Activated CD8-positive, alpha-beta memory T cell treated with anti-CD3 and anti-CD28 coated beads, Interleukin-2, amount 50 U/mL, for 1 hour (primary cell): Measurements from ENCODE around the gene SERPINA4.

ENCODE experiments used
- DNase-seq: peaks from one replicate; pipeline ENCODE4 v3.0.0-alpha.2; 2020; ENCODE audit errors: extremely low read depth

SERPINA4 gene, protein sequence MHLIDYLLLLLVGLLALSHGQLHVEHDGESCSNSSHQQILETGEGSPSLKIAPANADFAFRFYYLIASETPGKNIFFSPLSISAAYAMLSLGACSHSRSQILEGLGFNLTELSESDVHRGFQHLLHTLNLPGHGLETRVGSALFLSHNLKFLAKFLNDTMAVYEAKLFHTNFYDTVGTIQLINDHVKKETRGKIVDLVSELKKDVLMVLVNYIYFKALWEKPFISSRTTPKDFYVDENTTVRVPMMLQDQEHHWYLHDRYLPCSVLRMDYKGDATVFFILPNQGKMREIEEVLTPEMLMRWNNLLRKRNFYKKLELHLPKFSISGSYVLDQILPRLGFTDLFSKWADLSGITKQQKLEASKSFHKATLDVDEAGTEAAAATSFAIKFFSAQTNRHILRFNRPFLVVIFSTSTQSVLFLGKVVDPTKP

DNA sequence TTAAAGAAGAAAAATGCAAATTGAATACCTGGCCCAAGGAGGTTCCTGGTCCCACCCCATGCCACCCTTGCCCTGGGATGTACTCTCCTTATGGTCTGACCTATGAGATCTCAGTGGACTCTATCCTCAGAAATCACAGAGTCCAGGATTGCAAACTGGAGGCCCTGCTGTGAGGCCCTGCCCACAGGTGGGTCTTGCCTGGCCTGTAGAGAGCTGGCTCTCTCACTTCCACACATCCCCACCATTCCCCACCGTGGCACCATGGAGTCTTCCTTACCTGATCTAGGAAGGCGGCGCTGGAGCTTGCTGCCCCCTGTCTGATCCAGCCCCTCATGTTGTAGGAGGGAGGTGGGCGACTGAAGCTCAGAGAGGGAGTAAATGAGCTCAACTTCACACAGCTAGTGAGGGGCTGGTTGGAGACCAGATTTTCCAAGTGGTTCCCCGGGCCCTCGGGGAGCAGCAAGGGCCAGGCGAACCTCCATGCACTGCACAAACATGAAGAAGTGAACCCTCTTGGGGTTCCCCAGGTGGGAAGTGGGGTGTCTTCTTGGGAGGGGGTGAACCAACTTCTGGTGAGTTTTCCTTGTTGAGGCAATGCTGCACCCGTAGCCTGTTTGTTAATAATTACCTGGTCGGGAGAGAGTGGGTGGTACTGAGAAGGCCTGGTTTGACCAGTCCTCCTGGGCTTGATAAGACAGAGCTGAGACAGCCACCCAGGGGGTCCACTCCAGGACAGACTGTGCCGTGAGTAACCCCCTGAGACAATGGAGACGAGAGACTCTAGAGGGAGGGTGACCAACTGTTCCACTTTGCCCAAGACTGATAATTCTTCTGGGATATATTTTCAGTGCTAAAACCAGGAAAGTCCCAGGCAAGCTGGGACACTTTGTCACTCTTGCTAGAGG, at the start of gene SERPINA4:
SERPINA4 (plus strand) TSS at position 692 of the 905 bp plus-strand sequence. CDS start 2,041 bp downstream, outside the sequence.
- no peak for DNase-seq

DNA sequence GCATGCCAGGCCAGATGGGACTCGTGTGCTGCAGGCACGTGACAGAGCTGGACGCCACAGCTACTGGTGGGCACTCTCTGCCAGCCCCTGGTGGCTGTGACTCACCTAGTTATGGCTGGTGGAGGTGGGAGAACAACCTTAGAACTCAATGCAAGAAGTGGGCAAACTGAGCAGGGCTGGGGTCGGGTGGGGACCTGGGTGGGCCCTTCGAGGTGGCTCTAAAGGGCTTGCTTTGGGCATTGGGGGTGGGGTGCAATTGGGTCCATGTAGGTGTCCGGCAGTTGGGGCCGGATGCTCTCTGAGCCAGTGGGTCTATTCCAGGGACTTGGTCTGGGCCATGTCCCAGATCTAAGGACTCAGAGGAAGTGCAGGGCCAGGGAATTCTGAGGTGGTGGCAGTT, 46.9 kb upstream of the SERPINA4 start:
- DNase-seq: no peak

DNA sequence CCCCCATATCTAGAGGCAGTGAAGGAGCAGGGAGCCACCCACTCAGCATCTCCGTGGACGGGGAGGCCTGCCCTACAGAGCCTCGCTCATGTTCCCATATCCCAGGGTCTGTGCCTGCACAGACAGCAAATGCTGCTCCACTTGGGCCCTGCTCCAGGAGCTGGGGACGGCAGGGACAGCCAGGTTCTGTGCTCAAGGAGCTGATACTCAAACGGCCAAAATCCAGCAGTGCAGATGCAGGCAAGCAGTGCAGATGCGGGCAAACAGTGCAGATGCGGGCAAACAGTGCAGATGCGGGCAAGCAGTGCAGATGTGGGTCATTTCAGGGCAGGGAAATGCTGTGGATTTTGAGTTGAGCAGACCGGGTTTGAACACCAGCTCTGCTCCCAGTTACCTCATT, 45.8 kb upstream of the SERPINA4 start:
- DNase-seq: no peak

GRCh38 chr14:94515856-94516255, 45.4 kb upstream of the SERPINA4 start:
- DNase-seq: no peak

GRCh38 chr14:94517248-94517640, 44.0 kb upstream of the SERPINA4 start:
- DNase-seq: no peak

GRCh38 chr14:94517641-94518257, 43.5 kb upstream of the SERPINA4 start:
- DNase-seq: no peak

DNA sequence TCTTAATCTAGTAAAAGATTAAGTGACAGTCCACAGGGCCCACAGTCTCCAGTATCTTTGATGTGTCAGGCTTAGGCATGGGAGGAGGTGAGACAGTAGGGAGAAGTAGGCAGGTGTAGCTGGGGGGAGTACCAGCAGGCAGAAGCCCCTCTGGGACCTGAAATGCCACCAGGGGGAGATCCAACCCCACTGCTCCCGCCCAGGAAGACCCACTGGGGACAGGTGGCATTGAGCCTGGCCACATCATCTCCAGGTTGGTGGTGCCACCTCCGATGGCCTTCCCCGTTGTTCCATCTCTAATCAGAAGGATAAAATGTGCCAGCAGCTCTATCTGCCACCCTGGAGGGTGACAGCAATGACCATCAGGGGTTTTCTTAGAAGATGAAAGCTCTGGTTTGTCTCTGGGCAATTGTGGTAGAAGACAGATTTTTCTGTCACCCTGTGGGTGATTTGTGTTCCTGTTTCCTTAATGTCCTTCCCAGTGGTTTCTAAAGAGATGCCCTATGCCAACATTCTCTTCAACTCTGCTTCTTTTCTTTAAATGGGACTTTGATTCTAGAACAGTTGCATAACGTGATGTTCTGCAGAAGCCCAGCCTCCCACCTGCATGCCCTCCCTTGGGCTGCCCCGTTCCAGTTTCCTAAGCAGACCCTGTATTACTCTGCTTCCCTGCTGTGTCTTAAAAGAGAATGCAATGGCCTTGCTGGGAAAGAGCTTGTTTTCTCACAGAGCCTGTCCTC, 39.7 kb upstream of the SERPINA4 start:
- no peak for DNase-seq

DNA sequence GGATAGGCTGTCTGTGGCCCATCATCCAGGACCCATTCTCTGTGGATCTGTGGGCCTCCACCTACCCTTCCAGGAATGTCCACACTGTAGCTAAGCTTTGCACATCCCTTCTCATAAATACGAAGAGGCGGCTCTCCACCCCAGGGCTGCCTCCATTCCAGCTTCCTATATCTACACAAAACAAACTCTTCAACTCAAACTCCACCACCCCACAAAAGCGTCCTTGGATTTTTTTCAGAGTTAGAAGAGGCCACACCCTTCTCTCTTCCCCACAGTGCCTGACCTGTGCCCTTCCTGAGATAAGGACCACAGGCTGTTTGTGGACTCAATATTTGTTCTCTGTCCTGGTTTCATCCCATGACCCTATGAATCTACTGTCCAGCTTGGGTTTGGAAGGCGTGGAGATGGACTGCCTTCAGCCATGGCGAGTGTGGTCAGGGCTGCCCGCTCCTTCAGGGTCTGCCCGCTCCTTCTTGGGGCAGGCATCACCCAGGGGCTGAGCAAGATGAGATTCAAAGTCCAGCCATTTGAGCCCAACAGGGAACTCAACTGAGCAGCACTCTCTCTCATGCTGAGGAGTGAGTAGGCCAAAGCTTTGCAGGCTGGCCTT, 39.0 kb upstream of the SERPINA4 start:
- DNase-seq: no peak

GRCh38 chr14:94523265-94523664, 38.0 kb upstream of the SERPINA4 start:
- DNase-seq: no peak

DNA sequence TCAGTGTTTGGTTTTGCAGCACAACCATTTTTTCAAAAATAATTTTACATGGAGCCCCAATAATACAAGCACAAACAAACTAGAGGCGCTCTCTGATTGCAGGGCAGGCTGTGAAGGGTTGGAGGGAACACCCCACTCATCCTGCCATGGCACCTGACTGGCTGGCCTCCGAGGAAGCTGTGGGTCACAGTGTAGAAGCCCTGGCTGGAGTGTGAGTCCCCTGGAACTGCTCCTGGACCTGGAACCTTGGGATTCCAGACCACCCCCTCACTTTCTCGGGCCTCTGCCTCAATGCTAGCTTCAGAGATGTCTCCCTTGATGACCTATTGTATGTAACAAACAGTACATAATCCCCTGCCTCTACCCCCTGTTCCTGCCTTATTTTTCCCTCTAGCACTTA, 37.1 kb upstream of the SERPINA4 start:
- no peak for DNase-seq

- DNase-seq: no peak
Measured at GRCh38 chr14:94531187-94531586, 30.1 kb upstream of the SERPINA4 start.

GRCh38 chr14:94532447-94532846, 28.8 kb upstream of the SERPINA4 start:
- DNase-seq: no peak

GRCh38 chr14:94535506-94535905, 25.7 kb upstream of the SERPINA4 start:
- no peak for DNase-seq

DNA sequence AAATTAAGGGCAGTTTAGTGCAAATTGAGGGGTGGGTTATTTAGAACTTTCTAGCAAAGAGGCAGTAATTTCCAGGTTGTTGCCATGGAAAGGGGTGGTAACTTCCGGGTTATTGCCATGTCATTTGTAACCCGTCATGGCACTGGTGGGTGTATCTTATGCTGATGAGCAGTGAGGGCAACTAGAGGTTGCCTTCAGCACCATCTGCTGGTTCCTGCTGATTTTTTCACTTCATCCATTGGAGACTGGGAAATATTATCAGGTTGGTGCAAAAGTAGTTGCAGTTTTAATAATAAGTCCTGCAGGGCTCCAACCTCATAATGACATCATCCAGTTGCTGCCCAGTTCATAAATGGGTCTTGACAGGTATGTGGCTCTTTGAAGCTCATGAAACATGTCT, 24.4 kb upstream of the SERPINA4 start:
- DNase-seq: no peak

GRCh38 chr14:94538070-94538740, 23.0 kb upstream of the SERPINA4 start:
- DNase-seq: no peak

DNA sequence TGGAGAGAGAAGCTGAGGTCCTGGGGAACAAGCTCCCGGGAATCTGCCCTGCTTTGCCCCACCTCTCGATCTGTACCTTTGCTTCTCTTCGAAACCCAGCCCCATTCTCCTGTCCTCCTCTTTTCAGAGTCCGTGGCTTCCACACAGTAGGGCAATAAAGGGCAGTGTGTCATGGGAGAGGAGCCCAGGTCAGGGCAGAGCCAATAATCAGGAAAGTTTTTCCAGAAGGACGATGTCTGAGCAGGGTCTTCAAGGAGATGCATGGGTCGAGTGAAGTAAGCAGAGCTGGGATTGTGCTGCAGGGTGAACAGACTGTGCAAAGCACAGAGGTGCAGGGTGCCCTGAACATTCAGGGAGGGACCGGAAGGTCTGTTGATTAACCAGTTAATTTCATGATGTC, 22.1 kb upstream of the SERPINA4 start:
- DNase-seq: no peak

- no peak for DNase-seq
Measured at GRCh38 chr14:94540031-94540794, 21.0 kb upstream of the SERPINA4 start.

- no peak for DNase-seq
Measured at GRCh38 chr14:94541234-94541975, 19.8 kb upstream of the SERPINA4 start.
